ENCODE measurements around the gene HYAL4.
"Not testable (repeated sequence)": the region's sequence is repeated elsewhere in the genome, so short reads cannot be mapped to it uniquely, and the experiment has no call there.

Gene HYAL4

DNA sequence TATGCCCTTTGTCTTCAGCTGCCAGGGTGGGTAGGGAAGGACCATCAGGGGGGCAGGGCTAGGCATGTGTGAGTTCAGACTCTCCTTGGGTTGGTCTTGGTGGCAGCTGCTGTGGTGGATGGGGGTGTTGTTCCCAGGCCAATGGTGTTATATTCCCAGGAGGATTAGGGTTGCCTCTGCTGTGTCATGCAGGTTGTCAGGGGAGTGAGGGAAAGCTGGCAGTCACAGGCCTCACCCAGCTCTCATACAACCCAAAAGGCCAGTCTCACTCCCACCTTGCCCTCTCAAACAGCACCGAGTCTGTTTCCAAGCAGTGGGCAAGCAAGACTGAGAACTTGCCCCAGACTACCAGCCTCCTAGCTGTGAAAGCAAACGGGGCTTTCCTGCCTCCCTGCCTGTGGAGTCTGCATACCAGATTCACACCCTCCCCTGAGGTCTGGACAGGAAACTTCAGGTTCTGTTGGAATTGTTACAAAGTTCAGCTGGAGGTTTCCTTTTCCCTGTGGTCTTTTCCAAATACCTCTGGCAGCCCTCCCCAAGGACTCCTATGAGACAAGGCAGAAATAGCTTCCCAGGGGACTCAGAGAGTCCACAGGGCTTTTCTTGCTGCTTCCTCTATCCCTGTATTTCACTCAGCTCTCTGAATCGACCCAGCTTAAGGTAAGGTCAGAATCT, 1.4 kb downstream of the HYAL4 start:
- DNase-seq (ENCODE audit: low read depth in 2 of 2), result no peak

DNA sequence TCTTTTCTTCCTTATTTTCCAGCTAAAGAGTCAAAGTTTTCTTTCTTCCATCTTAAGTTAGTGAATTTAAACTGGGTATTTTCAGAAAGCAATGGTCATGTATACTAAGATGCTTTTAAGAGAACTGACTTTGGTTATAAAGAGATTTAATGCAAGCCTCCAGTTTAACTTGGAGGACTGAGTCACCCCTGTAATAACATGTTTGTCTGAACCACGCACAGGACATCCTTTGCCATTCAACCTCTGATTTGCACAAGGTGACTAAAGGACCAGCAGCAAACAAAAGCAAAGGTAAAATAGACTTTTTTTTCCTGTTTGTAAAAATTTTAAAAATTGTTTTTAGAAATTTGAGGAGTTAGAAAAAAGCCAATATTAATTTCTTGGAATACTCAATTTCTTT, 2.9 kb downstream of the HYAL4 start:
- DNase-seq (ENCODE audit: low read depth in 2 of 2), result no peak

DNA sequence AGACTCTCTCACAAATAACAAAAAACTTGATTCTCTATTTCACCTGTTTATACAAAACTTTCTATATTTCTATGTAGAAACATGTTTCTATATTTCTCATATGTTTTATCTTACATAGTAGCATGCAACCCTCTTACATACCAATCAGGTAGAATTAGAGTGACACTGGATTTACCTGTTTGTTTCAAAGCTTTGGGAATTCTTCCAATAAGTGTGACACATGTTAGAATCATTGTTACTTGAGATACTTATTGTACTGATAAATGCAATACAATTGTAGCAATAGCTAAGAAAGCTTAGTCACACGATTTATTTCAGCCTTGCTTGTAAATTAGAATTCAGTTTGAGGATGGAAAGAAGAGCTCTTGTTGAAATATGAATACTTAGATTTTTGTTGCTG, 4.9 kb downstream of the HYAL4 start:
- no peak for DNase-seq (ENCODE audit: low read depth in 2 of 2)

DNA sequence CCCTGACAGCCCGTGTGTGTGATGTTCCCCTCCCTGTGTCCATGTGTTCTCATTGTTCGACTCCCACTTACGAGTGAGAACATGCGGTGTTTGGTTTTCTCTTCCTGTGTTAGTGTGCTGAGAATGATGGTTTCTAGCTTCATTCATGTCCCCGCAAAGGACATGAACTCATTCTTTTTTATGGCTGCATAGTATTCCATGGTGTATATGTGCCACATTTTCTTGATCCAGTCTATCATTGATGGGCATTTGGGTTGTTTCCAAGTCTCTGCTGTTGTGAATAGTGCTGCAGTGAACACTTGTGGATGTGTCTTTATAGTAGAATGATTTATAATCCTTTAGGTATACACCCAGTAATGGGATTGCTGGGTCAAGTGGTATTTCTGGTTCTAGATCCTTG, 6.4 kb downstream of the HYAL4 start:
- DNase-seq (ENCODE audit: low read depth in 2 of 2), result not testable (repeated sequence)

DNA sequence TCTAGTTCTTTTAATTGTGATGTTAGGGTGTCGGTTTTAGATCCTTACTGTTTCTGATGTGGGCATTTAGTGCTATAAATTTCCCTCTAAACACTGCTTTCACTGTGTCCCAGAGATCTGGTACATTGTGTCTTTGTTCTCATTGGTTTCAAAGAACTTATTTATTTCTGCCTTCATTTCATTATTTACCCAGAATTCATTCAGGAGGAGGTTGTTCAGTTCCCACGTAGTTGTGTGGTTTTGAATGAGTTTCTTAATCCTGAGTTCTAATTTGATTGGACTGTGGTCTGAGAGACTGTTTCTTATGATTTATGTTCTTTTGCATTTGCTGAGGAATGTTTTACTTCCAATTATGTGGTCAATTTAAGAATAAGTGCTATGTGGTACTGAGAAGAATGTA, 9.3 kb downstream of the HYAL4 start:
- DNase-seq (ENCODE audit: low read depth in 2 of 2), result not testable (repeated sequence)

DNA sequence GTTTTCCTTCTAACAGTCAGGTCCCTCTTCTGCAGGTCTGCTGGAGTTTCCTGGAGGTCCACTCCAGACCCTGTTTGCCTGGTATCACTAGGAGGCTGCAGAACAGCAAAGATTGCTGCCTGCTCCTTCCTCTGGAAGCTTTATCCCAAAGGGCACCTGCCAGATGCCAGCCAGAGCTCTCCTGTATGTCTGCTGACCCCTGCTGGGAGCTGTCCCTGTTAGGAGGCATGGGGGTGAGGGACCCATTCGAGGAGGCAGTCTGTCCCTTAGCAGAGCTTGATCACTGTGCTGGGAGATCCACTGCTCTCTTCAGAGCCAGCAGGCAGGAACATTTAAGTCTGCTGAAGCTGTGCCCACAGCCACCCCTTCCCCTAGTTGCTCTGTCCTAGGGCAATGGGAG, 11.5 kb downstream of the HYAL4 start:
- not testable (repeated sequence) for DNase-seq (ENCODE audit: low read depth in 2 of 2)

DNA sequence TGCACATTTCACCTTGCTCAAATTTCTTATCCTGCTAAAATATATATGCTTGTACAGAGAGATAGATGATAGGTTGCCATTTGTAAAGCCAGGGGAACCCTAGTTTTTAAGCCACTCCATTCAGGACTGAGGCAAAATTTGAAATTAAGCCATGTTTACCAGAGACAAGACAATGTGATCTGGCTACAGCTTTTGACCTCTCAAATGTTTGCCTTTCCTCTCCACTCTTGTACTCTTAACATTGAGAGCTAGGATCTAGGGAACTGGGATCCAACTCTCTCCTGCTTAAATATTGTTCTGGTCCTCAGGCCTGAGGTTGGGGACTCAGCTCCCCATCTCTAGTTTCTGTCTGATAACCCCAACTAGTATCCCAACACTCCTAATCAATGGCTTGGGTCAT, 15.9 kb downstream of the HYAL4 start:
- no peak for DNase-seq (ENCODE audit: low read depth in 2 of 2)

DNA sequence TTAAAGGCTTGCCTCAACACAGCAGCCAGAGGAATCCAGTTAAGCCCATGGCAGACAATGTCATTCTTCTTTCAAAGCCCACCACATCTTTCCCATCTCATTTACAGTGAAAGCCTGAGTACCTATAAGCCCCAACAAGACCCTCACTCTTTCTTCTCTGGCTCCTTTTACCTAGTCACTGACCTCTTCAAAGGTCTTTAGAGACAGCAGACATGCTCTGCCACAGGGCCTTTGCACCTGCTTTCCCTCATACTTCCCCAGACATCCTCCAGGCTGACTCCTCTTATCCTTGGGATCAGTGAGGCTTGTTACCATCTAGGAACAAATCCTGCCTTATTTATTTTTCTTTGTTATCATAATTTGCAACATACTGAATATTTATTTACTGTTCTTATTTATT, 17.8 kb downstream of the HYAL4 start:
- DNase-seq (ENCODE audit: low read depth in 2 of 2), result no peak

DNA sequence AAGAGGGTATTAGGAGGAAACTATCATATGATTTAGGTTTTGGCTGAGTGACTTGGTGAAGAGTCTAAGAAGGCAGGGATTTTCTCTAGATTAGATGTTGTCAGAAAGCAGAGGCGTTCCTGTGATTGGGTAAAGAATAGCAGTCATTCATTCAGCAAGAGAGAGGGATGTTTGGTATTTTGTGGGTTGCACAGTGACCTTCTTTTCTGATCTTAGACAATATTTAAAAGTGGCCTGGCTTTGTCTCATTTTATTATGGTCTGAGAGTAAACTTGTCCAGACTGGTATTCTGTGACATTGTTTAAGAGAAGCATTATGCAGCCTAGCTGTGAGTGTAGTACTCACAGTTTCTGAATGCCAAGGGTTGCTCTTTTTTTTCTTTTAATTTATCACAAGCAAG, 18.5 kb downstream of the HYAL4 start:
- no peak for DNase-seq (ENCODE audit: low read depth in 2 of 2)

DNA sequence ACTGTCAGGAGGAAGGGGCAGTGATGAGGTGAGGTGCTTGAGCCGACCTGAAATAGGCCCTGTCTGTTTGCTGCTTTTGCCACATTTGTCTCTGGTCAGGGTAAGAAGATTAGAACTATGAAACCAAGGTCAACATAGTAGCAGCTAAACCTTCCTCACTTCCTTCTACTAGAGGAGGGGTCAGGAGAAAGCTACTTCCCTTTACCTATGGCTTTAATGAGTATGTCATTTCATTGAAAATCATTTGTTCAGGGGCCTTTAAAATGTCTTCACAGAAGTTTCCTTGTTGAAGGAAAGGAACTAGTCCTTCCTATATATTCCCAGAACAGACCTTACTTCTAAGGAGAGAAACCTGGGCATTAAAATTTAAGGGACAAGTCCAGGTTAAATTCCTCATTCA, 19.0 kb downstream of the HYAL4 start:
- DNase-seq (ENCODE audit: low read depth in 2 of 2), result no peak

DNA sequence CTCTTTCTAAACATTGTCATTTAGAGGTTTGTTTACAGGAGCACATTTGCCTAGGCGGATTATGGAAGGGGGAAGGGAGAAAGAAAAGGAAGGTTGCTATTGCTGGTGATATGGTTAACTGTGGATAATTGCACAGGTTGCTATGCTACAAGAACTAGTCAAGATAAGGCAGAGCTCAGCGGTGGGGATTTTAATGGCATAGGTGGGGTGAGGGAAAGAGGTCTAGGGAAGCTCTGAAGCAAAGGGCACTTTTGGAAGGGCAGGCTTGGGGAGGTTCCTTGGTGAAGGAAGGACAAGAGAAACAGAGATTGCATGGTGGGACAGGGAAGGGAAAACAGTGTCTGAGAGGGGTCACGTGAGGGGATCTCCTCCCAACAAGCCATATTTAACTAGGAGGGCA, 19.5 kb downstream of the HYAL4 start:
- DNase-seq (ENCODE audit: low read depth in 2 of 2), result no peak

DNA sequence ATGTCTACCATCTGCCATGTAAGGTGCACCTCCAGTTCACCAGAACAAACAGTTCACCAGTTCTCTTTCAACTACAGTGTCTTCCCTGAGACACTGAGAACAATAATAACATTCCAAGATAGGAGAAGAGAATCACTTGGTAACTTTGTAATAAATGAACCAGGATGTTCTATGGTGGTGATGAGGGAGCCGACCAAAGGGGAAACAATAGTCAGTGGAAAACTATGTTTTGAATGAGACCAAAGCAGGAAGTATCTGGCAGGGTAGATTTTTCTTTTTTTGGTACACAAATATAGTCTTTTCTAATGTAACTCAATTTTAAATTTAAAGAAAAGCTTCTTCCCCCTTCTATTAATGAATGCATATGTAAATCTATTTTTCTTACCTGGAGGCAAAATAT, 20.0 kb downstream of the HYAL4 start:
- no peak for DNase-seq (ENCODE audit: low read depth in 2 of 2)

DNA sequence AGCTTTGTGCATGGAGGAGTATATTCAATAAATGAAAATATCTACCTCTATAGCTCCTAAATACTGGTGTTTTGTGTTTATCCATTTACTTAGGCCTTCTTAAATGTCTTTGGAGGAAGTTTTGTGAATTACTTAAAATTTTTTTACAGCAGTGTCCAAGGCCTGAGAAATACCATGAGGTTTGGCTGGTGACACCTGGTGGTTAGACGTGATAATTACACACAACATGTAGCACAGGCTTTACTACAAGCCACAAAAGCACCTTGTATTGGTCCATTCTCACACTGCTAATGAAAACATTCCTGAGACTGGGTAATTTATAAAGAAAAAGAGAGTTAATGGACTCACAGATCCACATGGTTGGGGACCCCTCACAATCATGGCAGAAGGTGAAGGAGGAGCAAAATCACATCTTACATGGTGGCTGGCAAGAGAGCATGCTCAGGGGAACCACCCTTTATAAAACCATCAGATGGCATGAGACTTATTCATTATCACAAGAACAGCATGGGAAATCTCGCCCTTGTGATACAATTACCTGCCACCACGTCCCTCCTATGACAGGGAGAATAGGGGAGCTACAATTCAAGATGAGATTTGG, 20.6 kb downstream of the HYAL4 start:
- DNase-seq (ENCODE audit: low read depth in 2 of 2), result no peak

DNA sequence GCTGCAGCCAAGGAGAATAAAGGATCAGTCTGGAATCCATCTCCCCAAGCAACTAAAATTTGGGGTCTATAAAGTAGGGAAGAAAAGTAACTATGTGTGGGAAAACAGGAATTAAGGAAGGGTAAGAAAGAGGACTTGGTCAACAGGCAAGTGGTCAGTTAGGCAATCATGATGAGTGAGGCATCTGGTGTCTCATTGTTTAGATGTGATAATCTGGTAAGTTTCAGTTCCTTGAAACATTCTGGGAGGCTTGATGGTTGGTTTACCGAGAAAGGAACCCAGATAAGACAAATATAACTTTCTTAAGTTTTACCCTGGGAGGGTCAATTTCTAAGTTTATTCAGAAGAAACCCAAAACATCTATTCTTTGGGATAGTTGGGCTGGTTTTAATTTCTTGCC, 22.3 kb downstream of the HYAL4 start:
- no peak for DNase-seq (ENCODE audit: low read depth in 2 of 2)

DNA sequence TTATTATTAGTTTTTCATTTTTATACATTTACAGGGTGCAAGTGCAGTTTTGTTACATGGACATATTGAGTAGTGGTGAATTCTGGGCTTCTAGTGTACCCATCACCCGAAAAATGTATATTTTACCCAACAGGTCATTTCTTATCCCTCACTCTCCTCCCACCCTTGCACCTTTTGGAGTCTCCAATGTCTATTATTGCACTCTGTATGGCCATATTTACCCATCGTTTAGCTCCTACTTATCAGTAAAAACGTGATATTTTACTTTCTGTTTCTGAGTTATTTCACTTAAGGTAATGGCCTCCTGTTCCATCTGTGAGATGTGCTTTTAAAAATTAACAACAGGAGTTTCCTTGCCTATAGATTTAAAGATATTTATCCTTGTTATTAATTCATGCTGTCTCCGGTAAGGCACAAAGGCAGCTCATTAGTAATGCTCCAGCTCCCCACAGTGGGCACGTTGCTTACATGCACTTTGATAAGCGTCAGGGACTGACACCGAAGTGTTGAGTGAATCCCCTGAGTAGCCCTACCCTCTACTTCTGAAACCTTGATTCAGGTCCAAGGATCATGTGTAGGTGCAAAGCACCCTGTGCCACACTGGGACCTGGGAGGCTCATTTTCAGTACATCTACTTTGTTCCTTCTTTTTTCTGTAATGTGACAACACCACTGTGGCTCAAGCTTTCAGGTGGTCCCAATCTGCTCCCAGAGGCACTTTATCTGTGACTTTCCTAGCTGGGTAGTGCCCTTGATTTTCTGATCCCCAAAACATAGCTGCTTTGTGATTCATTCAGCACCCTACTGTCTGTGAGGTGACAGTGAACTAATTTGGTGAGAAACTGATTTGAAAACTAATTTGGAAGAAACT, 27.3 kb downstream of the HYAL4 start:
- no peak for DNase-seq (ENCODE audit: low read depth in 2 of 2)

DNA sequence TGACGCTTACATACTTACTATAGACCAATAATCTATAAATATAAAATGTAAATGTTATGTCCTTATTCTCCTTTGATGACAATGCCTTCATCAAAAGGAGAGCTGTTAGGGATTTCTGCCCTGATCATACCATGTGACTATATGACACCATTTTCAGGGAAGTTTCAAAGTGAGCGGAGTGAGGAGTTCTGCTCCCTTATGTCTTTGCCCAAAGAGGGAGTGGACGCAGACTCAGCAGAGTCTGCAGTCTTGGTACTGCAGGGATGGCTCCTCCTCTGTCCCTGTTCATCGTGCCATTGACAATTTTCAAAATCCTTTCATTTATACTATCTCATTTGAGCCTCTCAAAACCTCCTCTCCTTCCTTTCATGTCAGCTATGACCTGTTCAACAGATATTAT, 27.9 kb downstream of the HYAL4 start:
- no peak for DNase-seq (ENCODE audit: low read depth in 2 of 2)

DNA sequence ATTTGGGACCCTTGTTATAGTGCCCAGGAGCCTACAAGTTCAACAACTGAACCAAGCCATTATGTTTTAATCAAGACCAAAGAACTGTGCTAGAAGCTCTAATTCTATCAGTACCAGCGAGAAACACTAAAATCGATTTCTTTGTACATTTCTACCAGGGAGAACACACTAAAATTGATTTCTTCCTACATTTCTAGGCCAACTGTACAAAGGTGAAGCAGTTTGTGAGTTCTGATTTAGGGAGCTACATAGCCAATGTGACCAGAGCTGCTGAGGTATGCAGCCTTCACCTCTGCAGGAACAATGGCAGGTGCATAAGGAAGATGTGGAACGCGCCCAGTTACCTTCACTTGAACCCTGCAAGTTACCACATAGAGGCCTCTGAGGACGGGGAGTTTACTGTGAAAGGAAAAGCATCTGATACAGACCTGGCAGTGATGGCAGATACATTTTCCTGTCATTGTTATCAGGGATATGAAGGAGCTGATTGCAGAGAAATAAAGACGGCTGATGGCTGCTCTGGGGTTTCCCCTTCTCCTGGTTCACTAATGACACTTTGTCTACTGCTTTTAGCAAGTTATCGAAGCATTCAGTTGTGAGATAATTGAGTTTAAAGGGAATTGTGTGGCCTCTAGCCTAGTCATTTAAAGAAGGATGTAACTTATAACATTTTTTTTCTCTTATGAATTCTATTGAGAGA, 31.7 kb downstream of the HYAL4 start:
- no peak for DNase-seq (ENCODE audit: low read depth in 2 of 2)

DNA sequence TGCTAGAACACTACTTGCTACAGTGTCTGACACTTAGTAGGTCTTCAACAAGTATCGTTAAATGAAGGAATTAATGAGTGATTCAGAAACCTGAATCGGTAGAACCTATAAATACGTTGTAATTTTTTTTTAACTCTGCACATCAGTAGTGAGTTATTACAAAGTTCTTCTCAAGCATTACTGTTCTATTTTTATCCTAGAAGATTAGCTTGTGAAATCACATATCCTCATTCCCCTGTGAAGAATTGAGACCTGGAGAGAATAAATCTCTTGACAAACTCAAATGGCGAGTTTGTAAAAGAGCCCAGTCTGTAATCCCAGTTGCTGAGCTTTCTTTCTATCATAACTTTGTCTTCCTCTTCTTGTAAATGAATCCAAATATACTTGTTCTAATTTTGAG, 34.7 kb downstream of the HYAL4 start:
- no peak for DNase-seq (ENCODE audit: low read depth in 2 of 2)

DNA sequence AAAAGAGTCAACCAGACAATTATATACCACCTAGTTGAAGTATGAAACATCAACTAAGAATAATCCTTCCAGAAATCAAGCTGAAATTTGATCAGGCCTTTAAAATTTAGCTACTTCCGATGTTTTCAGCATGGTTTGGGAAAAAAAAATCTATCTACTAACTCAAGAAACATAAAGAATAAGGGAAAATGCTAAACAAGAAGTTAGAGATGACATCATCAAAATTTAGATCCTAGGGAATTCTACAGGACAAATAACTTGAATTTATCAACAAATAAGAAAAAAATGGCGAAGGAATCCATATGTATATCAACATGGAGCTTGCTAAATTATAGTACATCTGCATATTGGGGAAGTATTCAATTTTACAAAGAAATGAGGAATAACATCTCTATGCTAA, 36.3 kb downstream of the HYAL4 start:
- DNase-seq (ENCODE audit: low read depth in 2 of 2), result no peak

DNA sequence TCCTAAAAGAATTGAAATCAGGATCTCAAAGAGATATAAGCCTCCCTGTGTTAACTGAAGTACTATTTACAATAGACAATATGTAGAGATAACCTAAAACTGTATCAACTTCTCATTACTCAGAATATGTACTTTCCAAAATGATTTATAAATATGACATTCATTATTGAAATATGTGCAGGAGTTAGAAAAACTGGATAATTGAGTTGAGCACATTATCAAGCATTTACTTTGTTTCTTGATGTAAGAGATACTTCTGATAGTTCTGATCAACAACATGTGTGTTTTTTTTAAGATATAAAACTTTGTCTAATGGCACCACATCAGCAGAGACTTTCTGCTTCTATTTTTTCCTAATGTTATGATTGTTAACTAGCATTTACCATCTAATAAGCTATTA, 38.2 kb downstream of the HYAL4 start:
- DNase-seq (ENCODE audit: low read depth in 2 of 2), result no peak

DNA sequence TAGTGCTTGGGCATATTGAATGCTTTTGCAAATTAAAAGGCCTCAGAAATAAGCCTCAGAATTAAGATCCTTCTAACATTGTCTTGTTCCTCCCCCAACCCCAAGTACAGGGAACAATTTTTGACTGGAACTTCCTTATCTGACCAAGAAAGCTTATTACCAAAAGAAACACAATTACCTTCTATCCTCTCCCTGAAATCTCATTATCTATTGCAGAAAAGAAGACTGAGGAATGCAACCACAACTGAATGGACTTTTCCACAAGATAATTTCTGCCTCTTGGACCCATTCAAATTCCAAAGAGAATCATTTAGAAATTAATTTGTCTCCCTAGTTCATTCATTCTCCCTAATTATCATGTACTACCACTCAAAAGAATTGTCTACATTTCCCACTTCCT, 43.2 kb downstream of the HYAL4 start:
- no peak for DNase-seq (ENCODE audit: low read depth in 2 of 2)

DNA sequence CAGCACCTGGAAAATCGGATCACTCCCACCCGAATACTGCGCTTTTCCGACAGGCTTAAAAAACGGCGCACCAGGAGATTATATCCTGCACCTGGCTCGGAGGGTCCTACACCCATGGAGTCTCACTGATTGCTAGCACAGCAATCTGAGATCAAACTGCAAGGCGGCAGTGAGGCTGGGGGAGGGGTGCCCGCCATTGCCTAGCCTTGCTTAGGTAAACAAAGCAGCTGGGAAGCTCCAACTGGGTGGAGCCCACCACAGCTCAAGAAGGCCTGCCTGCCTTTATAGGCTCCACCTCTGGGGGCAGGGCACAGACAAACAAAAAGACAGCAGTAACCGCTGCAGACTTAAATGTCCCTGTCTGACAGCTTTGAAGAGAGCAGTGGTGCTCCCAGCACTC, 49.8 kb downstream of the HYAL4 start:
- DNase-seq (ENCODE audit: low read depth in 2 of 2), result not testable (repeated sequence)

All from stimulated activated CD8-positive, alpha-beta memory T cell treated with anti-CD3 and anti-CD28 coated beads, Interleukin-7, amount 100 ng/mL, for 1 hour (primary cell).